ENCODE measurements around the gene KIAA1586. TPM values are rescaled to one million over a fixed set of nuclear protein-coding genes. Genes with fewer than 3 reads are reported as not detected.
A peak's percentile ranks its signal among the peaks of the same experiment; 100 is the strongest.
"Not testable (repeated sequence)": the region's sequence is repeated elsewhere in the genome, so short reads cannot be mapped to it uniquely, and the experiment has no call there.

KIAA1586 gene
- total RNA-seq, 2 donors from 2014 or later, result 3.6 to 6.7 TPM

DNA sequence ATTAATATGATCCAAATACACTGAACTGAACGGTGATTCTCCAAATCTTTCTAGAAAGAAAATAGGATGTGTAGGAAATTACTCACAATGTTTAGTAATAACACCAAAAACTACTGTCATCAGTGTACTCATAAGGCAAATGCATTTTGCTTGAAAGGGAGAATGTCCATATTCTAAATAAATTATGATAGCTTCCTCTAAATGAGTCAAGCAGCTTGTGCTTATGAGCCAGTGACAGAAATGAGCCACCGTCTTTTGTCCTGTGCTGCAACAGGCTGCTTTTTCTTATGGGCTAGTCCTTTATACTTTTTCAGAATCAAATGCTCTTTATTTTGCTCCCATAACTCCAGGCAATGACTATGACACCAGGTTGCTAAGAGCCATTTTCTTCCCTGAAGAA lies 39.0 kb downstream of the KIAA1586 start:
- no peak overlapping the region for H3K9ac ChIP-seq (ENCODE audit: low read depth in 2 of 2, low read length in 2 of 2)
- DNase-seq, result no peak
- H3K9me3 ChIP-seq, result no peaks in the 10 kb centered on the region
- H3K27ac ChIP-seq, result no peak overlapping the region
- H3K4me3 ChIP-seq, result no peak overlapping the region
- intact Hi-C loops (cut with DNase I), result no loop called here
- H3K27me3 ChIP-seq, result no peaks in the 10 kb centered on the region
- TF ChIP-seq CTCF (IDR thresholded peaks at IDR 0.05), result no peak
- no peaks in the 10 kb centered on the region for H3K36me3 ChIP-seq
- peaks cover 4% of the 10 kb centered on the region for H3K4me1 ChIP-seq

- intact Hi-C loops (cut with DNase I), result no loop called here
Measured at GRCh38 chr6:57086843-57087242, 40.4 kb downstream of the KIAA1586 start.

GRCh38 chr6:57087916-57088315 lies 41.4 kb downstream of the KIAA1586 start:
- Histone ChIP-seq H3K9me3 (no peaks in the 10 kb centered on the region), H3K27ac (no peak overlapping the region), H3K36me3 (no peaks in the 10 kb centered on the region), H3K4me3 (no peak overlapping the region), H3K27me3 (no peaks in the 10 kb centered on the region), H3K4me1 (peaks cover 4% of the 10 kb centered on the region), H3K9ac (ENCODE audit: low read depth in 2 of 2, low read length in 2 of 2) (no peak overlapping the region)
- intact Hi-C loops (cut with DNase I), result no loop called here
- no peak for DNase-seq
- TF ChIP-seq CTCF (IDR thresholded peaks at IDR 0.05), result no peak

More at GRCh38 chr6:57086843-57087242, 40.4 kb downstream of the KIAA1586 start:
- Histone ChIP-seq H3K4me3 (no peak overlapping the region), H3K27ac (no peak overlapping the region), H3K27me3 (no peaks in the 10 kb centered on the region), H3K36me3 (no peaks in the 10 kb centered on the region), H3K9me3 (no peaks in the 10 kb centered on the region), H3K4me1 (peaks cover 4% of the 10 kb centered on the region), H3K9ac (ENCODE audit: low read depth in 2 of 2, low read length in 2 of 2) (no peak overlapping the region)
- DNase-seq, result no peak
- no peak for TF ChIP-seq CTCF (IDR thresholded peaks at IDR 0.05)

- Histone ChIP-seq H3K4me1 (peaks cover 4% of the 10 kb centered on the region), H3K27me3 (no peaks in the 10 kb centered on the region), H3K36me3 (no peaks in the 10 kb centered on the region), H3K9ac (ENCODE audit: low read depth in 2 of 2, low read length in 2 of 2) (no peak overlapping the region), H3K4me3 (peak overlapping the region; percentile 46), H3K9me3 (no peaks in the 10 kb centered on the region), H3K27ac (peak overlapping the region; percentile 76)
- intact Hi-C loops (cut with DNase I), result no loop called here
- no peak for TF ChIP-seq CTCF (IDR thresholded peaks at IDR 0.05)
- no peak for DNase-seq
Measured at GRCh38 chr6:57089265-57089664, 42.8 kb downstream of the KIAA1586 start.

GRCh38 chr6:57089687-57090457 lies 43.4 kb downstream of the KIAA1586 start, which contains the start of gene ZNF451:
Gene ZNF451, plus strand, starts transcription at chr6:57090188. Its CDS starts 66 bp downstream, at chr6:57090254.
- H3K27ac ChIP-seq, result peak within 1 kb of the TSS; percentile 76
- intact Hi-C loops (cut with DNase I), result no loop called here
- H3K4me1 ChIP-seq, result peaks cover 4% of the 10 kb centered on the region
- no peaks in the 10 kb centered on the region for H3K27me3 ChIP-seq
- H3K4me3 ChIP-seq, result peak within 1 kb of the TSS; percentile 46
- H3K36me3 ChIP-seq, result no peaks in the 10 kb centered on the region
- DNase-seq, result peak; percentile 99
- H3K9ac ChIP-seq (ENCODE audit: low read depth in 2 of 2, low read length in 2 of 2), result peak within 1 kb of the TSS in 1 of 2 donors; percentile 68
- no peak for TF ChIP-seq CTCF (IDR thresholded peaks at IDR 0.05)
- no peaks in the 10 kb centered on the region for H3K9me3 ChIP-seq

DNA sequence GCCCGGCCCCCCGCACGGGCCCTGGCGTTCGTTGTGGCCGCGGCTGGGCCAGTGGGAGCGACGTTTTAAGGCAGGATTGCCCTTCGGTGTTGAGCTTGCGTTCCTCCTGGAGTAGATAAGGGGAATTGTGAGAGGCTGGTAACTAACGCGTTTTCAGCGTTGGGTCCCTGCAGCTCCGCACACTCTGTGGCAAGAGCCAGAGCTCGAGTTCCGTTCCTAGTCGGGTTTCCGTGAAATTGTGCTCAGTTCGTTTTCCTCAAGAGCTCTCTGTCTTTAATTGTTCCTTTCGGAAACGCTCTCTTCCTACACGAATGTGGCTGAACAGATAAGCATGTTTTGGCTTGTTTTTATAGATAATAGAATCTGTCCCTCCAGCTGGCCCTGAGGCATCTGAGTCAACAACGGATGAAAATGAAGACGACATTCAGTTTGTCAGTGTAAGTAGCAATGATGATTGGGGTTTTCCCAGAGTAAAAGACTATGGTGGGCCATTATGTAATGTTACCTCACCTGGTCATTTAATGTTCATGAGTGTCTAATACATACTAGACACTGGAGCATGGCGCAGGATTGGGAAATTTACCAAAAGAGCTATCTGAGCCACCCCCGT lies 44.1 kb downstream of the KIAA1586 start:
- H3K27me3 ChIP-seq; H3K4me1 ChIP-seq; DNase-seq; intact Hi-C loops (cut with DNase I); H3K36me3 ChIP-seq; H3K9me3 ChIP-seq; H3K9ac ChIP-seq (ENCODE audit: low read depth in 2 of 2, low read length in 2 of 2): not testable (repeated sequence)
- Histone ChIP-seq H3K4me3 (peak overlapping the region; percentile 46), H3K27ac (peak overlapping the region; percentile 76)

- H3K27me3 ChIP-seq; H3K36me3 ChIP-seq; H3K4me1 ChIP-seq; DNase-seq; H3K27ac ChIP-seq; intact Hi-C loops (cut with DNase I); H3K9me3 ChIP-seq; H3K9ac ChIP-seq (ENCODE audit: low read depth in 2 of 2, low read length in 2 of 2); H3K4me3 ChIP-seq: not testable (repeated sequence)
Measured at GRCh38 chr6:57091375-57091774, 44.9 kb downstream of the KIAA1586 start.

Measured in colonic mucosa (tissue), 4 donors.